Subcutaneous abdominal adipose tissue (tissue), 5 donors: ENCODE measurements around the gene FRMD5.

Experiments used
- H3K27ac ChIP-seq: one replicate; pipeline ENCODE4 v1.7.0; 2013; ENCODE audit warnings: low read depth, mild to moderate bottlenecking, inconsistent platforms, low read length, moderate library complexity
- H3K27me3 ChIP-seq, 5 donors: one replicate each; pipeline ENCODE4 v1.7.0; 2013; ENCODE audit warnings: low read length in 5 of 5, inconsistent platforms in 1 of 5; ENCODE audit not compliant: control insufficient read depth in 5 of 5, insufficient read depth in 4 of 5
- H3K36me3 ChIP-seq, 5 donors: one replicate each; pipeline ENCODE4 v1.7.0; 2013; ENCODE audit warnings: low read length in 5 of 5; ENCODE audit not compliant: control insufficient read depth in 5 of 5, insufficient read depth in 5 of 5
- H3K4me1 ChIP-seq, 5 donors: one replicate each; pipeline ENCODE4 v1.7.0; 2013; ENCODE audit warnings: low read length in 5 of 5, mild to moderate bottlenecking in 3 of 5, moderate library complexity in 1 of 5; ENCODE audit not compliant: control insufficient read depth in 5 of 5, insufficient read depth in 5 of 5
- H3K4me3 ChIP-seq, 5 donors: one replicate each; pipeline ENCODE4 v1.7.0; 2013; ENCODE audit warnings: low read length in 5 of 5, low read depth in 1 of 5
- H3K9ac ChIP-seq, 5 donors: one replicate each; pipeline ENCODE4 v1.7.0; 2013; ENCODE audit warnings: low read length in 5 of 5, mild to moderate bottlenecking in 4 of 5, moderate library complexity in 3 of 5
- H3K9me3 ChIP-seq, 5 donors: one replicate each; pipeline ENCODE4 v1.7.0; 2013; ENCODE audit warnings: low read length in 5 of 5; ENCODE audit not compliant: control insufficient read depth in 5 of 5
- donor health status: healthy.
- donor health status: healthy.
- donor health status: healthy.
- donor health status: healthy.
- donor health status: healthy.

Gene FRMD5

GRCh38 chr15:43930079-43930478, 265.0 kb downstream of the FRMD5 start:
- no peak overlapping the region for H3K27ac ChIP-seq
- peaks cover 0 to 3% (median 0%) of the 10 kb centered on the region in 5 donors for H3K4me1 ChIP-seq
- peaks cover 0 to 10% (median 0%) of the 10 kb centered on the region in 5 donors for H3K27me3 ChIP-seq
- no peak overlapping the region for H3K4me3 ChIP-seq
- no peak overlapping the region for H3K9ac ChIP-seq
- H3K9me3 ChIP-seq = no peaks in the 10 kb centered on the region
- no peaks in the 10 kb centered on the region for H3K36me3 ChIP-seq

- Histone ChIP-seq H3K36me3 (no peaks in the 10 kb centered on the region), H3K4me1 (peaks cover 0 to 3% (median 0%) of the 10 kb centered on the region in 5 donors), H3K27ac (no peak overlapping the region), H3K9me3 (no peaks in the 10 kb centered on the region), H3K9ac (no peak overlapping the region), H3K4me3 (no peak overlapping the region), H3K27me3 (peaks cover 0 to 10% (median 0%) of the 10 kb centered on the region in 5 donors)
Observed at GRCh38 chr15:43928152-43928551, 266.9 kb downstream of the FRMD5 start.

- Histone ChIP-seq H3K36me3 (no peaks in the 10 kb centered on the region), H3K9me3 (no peaks in the 10 kb centered on the region), H3K4me1 (peaks cover 0 to 3% (median 0%) of the 10 kb centered on the region in 5 donors), H3K27me3 (peaks cover 0 to 10% (median 0%) of the 10 kb centered on the region in 5 donors), H3K27ac (no peak overlapping the region), H3K4me3 (no peak overlapping the region), H3K9ac (no peak overlapping the region)
Observed at GRCh38 chr15:43927203-43927602, 267.9 kb downstream of the FRMD5 start.

- Histone ChIP-seq H3K27ac (no peak overlapping the region), H3K4me3 (no peak overlapping the region), H3K36me3 (no peaks in the 10 kb centered on the region), H3K9ac (no peak overlapping the region), H3K9me3 (no peaks in the 10 kb centered on the region), H3K4me1 (peaks cover 0 to 12% (median 0%) of the 10 kb centered on the region in 5 donors), H3K27me3 (peaks cover 0 to 3% (median 0%) of the 10 kb centered on the region in 5 donors)
Observed at GRCh38 chr15:43923553-43923952, 271.5 kb downstream of the FRMD5 start.

DNA sequence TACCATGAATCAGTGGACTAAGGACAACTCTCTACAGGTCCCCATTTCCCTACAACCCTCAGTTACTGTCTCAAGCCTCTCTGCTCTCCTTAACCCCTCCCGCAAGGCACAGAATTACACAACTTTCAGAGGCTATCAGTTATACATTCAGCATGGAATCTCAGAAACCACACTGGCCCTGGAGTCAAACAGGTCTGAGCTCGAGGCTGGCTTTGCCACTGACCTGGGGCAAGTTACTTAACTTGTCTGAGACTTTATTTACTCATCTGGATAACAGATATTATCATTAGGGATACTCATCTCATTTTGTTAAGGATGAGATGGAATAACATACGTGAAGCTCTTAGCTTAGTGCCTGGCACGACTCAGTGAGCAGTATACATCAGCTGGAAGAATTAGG, 273.1 kb downstream of the FRMD5 start:
- peaks cover 0 to 12% (median 0%) of the 10 kb centered on the region in 5 donors for H3K4me1 ChIP-seq

GRCh38 chr15:43920815-43921214, 274.3 kb downstream of the FRMD5 start:
- no peaks in the 10 kb centered on the region for H3K9me3 ChIP-seq
- no peak overlapping the region for H3K27ac ChIP-seq
- peaks cover 0 to 18% (median 6%) of the 10 kb centered on the region in 5 donors for H3K4me1 ChIP-seq
- H3K36me3 ChIP-seq = no peaks in the 10 kb centered on the region
- no peaks in the 10 kb centered on the region for H3K27me3 ChIP-seq
- H3K4me3 ChIP-seq = no peak overlapping the region
- no peak overlapping the region for H3K9ac ChIP-seq

More for the DNA sequence above, 273.1 kb downstream of the FRMD5 start:
- Histone ChIP-seq H3K27me3 (no peaks in the 10 kb centered on the region), H3K9ac (no peak overlapping the region), H3K36me3 (no peaks in the 10 kb centered on the region), H3K27ac (no peak overlapping the region), H3K4me3 (no peak overlapping the region), H3K9me3 (no peaks in the 10 kb centered on the region)

GRCh38 chr15:43920254-43920600, 274.8 kb downstream of the FRMD5 start:
- Histone ChIP-seq H3K9me3 (no peaks in the 10 kb centered on the region), H3K9ac (no peak overlapping the region), H3K4me1 (peaks cover 0 to 21% (median 7%) of the 10 kb centered on the region in 5 donors), H3K36me3 (no peaks in the 10 kb centered on the region), H3K4me3 (no peak overlapping the region), H3K27ac (no peak overlapping the region), H3K27me3 (no peaks in the 10 kb centered on the region)

DNA sequence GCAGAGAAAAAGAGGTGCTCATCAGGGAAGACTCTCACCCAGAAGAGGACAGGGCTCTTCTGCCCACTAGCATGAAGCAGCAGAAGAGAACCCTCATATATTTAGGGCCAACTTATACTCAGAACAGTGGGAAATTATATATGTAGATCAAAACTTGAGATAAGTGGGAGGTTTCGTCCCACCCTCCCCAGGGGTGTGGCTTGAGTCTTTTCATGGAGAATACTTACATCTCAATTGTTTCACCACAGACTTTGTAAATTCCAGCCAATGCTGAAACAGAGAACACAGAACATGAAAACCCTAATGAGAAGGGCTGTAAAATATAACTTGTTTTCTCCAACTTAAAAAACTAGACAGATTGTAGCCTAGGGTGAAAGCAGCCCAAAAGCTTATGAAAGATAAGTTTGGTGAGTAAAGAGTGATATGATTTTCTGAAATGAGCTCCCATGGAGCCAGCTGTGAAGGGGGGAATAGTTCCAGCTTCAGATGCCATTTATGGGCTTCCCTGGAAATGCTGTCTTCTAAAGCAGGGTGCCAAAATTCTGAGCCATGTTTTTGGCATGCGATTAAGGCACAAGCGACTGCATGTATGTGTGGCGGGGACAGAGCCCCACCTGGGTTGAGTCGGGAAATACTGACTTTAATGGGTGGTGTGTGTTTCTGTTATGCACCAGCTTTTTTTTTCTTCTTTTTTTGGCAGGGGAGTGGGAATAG, 275.4 kb downstream of the FRMD5 start:
- Histone ChIP-seq H3K4me3 (no peak overlapping the region), H3K27me3 (no peaks in the 10 kb centered on the region), H3K4me1 (peaks cover 0 to 21% (median 7%) of the 10 kb centered on the region in 5 donors), H3K9ac (no peak overlapping the region), H3K27ac (no peak overlapping the region), H3K36me3 (no peaks in the 10 kb centered on the region), H3K9me3 (no peaks in the 10 kb centered on the region)

DNA sequence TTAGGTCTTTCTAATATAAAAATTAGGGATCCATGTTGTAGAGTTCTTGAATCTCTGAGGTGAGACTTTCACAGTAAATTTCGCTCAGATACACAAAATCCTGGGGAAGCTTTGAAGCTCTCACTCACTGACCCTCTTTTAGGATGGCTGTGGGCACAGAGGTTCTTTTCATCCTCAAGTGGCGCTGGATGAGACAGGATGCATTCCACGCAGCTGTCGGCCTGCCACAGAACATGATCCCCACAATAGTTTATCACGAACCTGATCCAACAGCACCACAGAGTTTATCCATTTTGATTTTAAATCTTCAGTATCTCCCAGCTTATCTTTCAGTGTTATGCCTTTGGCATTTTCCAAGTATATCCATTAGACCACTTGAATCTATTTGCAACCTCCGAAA, 276.4 kb downstream of the FRMD5 start:
- H3K4me1 ChIP-seq = peaks cover 0 to 27% (median 9%) of the 10 kb centered on the region in 5 donors
- no peak overlapping the region for H3K27ac ChIP-seq
- H3K27me3 ChIP-seq = no peaks in the 10 kb centered on the region
- H3K36me3 ChIP-seq = no peaks in the 10 kb centered on the region
- no peaks in the 10 kb centered on the region for H3K9me3 ChIP-seq
- H3K9ac ChIP-seq = no peak overlapping the region
- no peak overlapping the region for H3K4me3 ChIP-seq

DNA sequence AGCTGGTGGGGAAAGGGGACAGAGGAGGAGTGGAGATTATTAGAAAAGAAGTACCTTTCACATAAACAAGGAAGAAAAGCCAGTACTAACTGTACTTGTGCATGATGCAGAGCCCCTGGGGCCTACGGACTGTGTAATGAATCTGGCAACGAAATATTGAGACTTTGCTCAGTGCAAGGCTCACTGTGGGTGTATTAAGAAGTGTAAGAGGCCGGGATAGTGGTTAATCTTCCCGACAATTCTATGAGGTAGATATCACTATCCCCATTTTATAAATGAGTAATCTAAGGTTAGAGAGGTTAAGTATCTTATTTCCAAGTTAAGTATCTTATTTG, 278.8 kb downstream of the FRMD5 start:
- Histone ChIP-seq H3K9ac (peak overlapping the region in 1 of 5 donors; percentile 12), H3K27ac (no peak overlapping the region), H3K4me1 (peaks cover 0 to 37% (median 12%) of the 10 kb centered on the region in 5 donors)

More for the DNA sequence above, 278.8 kb downstream of the FRMD5 start:
- H3K9me3 ChIP-seq = no peaks in the 10 kb centered on the region
- H3K27me3 ChIP-seq = no peaks in the 10 kb centered on the region
- no peak overlapping the region for H3K4me3 ChIP-seq
- no peaks in the 10 kb centered on the region for H3K36me3 ChIP-seq
